ENCODE data around the gene ADAM11. TPM values are rescaled to one million over a fixed set of nuclear protein-coding genes. Genes with fewer than 3 reads are reported as not detected.

The ADAM11 gene
- total RNA-seq, 1 experiment from 2014 or later = 0.45 TPM

Other genes with a start within 250 kb of the ADAM11 start
- gene FZD2, start 201.5 kb upstream of the ADAM11 start, total RNA-seq (2014; rRNA removed; shearing (Covaris generic)) = 21.1 and 28.3 TPM in 2 replicates
- gene MEIOC, start 102.5 kb upstream of the ADAM11 start, total RNA-seq (2014; rRNA removed; shearing (Covaris generic)) = 1.9 and 6.7 TPM in 2 replicates
- 38.8 and 46.3 TPM in 2 replicates for gene CCDC43, start 69.2 kb upstream of the ADAM11 start, total RNA-seq (2014; rRNA removed; shearing (Covaris generic))
- gene DBF4B, start 50.3 kb upstream of the ADAM11 start, total RNA-seq (2014; rRNA removed; shearing (Covaris generic)) = 21.0 and 30.4 TPM in 2 replicates
- 23.1 and 32.7 TPM in 2 replicates for gene GJC1, start 71.3 kb downstream of the ADAM11 start, total RNA-seq (2014; rRNA removed; shearing (Covaris generic))
- not detected in 2 replicates for gene HIGD1B, start 88.9 kb downstream of the ADAM11 start, total RNA-seq (2014; rRNA removed; shearing (Covaris generic))
- 122 and 137 TPM in 2 replicates for gene EFTUD2, start 140.5 kb downstream of the ADAM11 start, total RNA-seq (2014; rRNA removed; shearing (Covaris generic))
- gene GFAP, start 156.5 kb downstream of the ADAM11 start, total RNA-seq (2014; rRNA removed; shearing (Covaris generic)) = 0.10 and 0.85 TPM in 2 replicates
- gene KIF18B, start 188.8 kb downstream of the ADAM11 start, total RNA-seq (2014; rRNA removed; shearing (Covaris generic)) = 17.9 and 20.4 TPM in 2 replicates
- gene C1QL1, start 209.3 kb downstream of the ADAM11 start, total RNA-seq (2014; rRNA removed; shearing (Covaris generic)) = 12.7 and 17.3 TPM in 2 replicates

All from H7 (cell line).